Ascending aorta (tissue), 2 donors: Measurements from ENCODE around the gene TTR. TPM values are rescaled to one million over a fixed set of nuclear protein-coding genes. Genes with fewer than 3 reads are reported as not detected.

Experiments used
- DNase-seq, 2 donors: peaks; one replicate each; pipeline ENCODE4 v3.0.0-alpha.2; 2019; ENCODE audit warnings: low spot score in 2 of 2
- H3K27ac ChIP-seq, 2 donors: fragments of 200-600 bp; sonication (generic); one replicate each; pipeline ENCODE4 v1.5.1; 2016 to 2017; ENCODE audit warnings: mild to moderate bottlenecking in 1 of 2
- H3K27me3 ChIP-seq: fragments of 200-600 bp; sonication (generic); one replicate; pipeline ENCODE4 v1.5.1; 2017
- H3K36me3 ChIP-seq, 2 donors: fragments of 200-600 bp; sonication (generic); one replicate each; pipeline ENCODE4 v1.5.1; 2016
- H3K4me1 ChIP-seq, 2 donors: fragments of 200-600 bp; sonication (generic); one replicate each; pipeline ENCODE4 v1.5.1; 2016 to 2017; ENCODE audit warnings: mild to moderate bottlenecking in 1 of 2
- H3K4me3 ChIP-seq, 2 donors: fragments of 200-600 bp; sonication (generic); one replicate each; pipeline ENCODE4 v1.5.1; 2016 to 2017; ENCODE audit warnings: mild to moderate bottlenecking in 1 of 2
- H3K9me3 ChIP-seq, 2 donors: fragments of 200-600 bp; sonication (generic); one replicate each; pipeline ENCODE4 v1.5.1; 2016
- intact Hi-C: fragments of 100-400 bp; cut with DNase I; formaldehyde crosslinking; loops from one replicate; pipeline ENCODE4 v1.15.1; 2023
- total RNA-seq: library from RNA; depleted of rRNA; stranded (reverse); fragments of >200 nt; gene quantifications from one replicate; pipeline ENCODE4 v1.1.0, GENCODE V29; 2016
- TF ChIP-seq, protein P1 (sequence below), 3 experiments: fragments of 200-600 bp in 2 of 3; fragments of 450-650 bp in 1 of 3; sonication (generic) in 2 of 3; IDR thresholded peaks; one replicate each; pipeline ENCODE4 v1.5.1; 2016 to 2019; ENCODE audit warnings: antibody characterized with exemption in 3 of 3, mild to moderate bottlenecking in 1 of 3, moderate library complexity in 1 of 3

The TTR gene
- total RNA-seq = 5.2 TPM

DNA sequence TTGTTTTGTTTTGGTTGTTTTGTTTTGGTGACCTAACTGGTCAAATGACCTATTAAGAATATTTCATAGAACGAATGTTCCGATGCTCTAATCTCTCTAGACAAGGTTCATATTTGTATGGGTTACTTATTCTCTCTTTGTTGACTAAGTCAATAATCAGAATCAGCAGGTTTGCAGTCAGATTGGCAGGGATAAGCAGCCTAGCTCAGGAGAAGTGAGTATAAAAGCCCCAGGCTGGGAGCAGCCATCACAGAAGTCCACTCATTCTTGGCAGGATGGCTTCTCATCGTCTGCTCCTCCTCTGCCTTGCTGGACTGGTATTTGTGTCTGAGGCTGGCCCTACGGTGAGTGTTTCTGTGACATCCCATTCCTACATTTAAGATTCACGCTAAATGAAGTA lies at the start of gene TTR:
TTR (plus strand) TSS at position 250 of the 400 bp plus-strand sequence; CDS start at position 276, 26 bp downstream.
- intact Hi-C loops = no loop called here

DNA sequence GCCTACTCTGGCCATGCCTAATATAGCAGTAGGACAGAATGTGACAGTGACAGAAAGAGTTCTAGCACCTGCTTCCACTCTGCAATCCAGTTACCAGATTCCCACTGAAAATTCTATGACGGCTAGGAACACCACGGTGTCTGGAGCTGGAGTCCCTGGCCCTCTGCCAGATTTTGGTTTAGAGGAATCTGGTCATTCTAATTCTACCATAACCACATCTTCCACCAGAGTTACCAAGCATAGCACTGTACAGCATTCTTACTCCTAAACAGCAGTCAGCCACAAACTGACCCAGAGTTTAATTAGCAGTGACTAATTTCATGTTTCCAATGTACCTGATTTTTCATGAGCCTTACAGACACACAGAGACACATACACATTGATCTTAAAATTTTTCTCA lies 45.2 kb upstream of the TTR start:
- Histone ChIP-seq H3K4me1 (no peaks in the 10 kb centered on the region), H3K4me3 (no peak overlapping the region), H3K9me3 (no peaks in the 10 kb centered on the region), H3K36me3 (no peaks in the 10 kb centered on the region), H3K27ac (no peak overlapping the region), H3K27me3 (no peaks in the 10 kb centered on the region)
- TF ChIP-seq, protein P1, sequence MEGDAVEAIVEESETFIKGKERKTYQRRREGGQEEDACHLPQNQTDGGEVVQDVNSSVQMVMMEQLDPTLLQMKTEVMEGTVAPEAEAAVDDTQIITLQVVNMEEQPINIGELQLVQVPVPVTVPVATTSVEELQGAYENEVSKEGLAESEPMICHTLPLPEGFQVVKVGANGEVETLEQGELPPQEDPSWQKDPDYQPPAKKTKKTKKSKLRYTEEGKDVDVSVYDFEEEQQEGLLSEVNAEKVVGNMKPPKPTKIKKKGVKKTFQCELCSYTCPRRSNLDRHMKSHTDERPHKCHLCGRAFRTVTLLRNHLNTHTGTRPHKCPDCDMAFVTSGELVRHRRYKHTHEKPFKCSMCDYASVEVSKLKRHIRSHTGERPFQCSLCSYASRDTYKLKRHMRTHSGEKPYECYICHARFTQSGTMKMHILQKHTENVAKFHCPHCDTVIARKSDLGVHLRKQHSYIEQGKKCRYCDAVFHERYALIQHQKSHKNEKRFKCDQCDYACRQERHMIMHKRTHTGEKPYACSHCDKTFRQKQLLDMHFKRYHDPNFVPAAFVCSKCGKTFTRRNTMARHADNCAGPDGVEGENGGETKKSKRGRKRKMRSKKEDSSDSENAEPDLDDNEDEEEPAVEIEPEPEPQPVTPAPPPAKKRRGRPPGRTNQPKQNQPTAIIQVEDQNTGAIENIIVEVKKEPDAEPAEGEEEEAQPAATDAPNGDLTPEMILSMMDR (IDR thresholded peaks at IDR 0.05) = no peak
- intact Hi-C loops = no loop called here
- no peak for DNase-seq

More for the DNA sequence above, at the start of gene TTR:
- Histone ChIP-seq H3K27me3 (no peaks in the 10 kb centered on the region), H3K4me3 (no peak within 1 kb of the TSS), H3K9me3 (no peaks in the 10 kb centered on the region), H3K4me1 (no peaks in the 10 kb centered on the region), H3K36me3 (no peaks in the 10 kb centered on the region), H3K27ac (no peak within 1 kb of the TSS)
- TF ChIP-seq, protein P1 (IDR thresholded peaks at IDR 0.05) = no peak
- DNase-seq = no peak

DNA sequence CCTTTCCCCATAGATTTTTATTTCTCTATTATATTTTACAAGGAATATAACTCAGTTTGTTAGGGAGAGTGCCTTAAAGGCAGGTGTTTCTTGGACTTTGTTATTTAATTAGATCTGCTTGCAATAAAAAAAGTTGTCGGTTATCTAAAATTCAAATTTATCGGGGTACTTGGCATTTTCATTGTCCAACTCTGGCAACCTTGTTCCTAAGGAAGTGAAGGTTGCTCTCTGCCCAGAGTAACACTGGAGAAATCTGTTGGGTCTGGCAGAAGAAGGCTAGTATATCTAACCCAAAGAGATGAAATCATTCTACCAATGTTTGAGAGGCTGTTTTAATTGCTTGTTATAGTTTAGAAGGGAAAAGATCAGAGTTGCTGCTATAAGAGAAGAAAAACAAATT lies 42.8 kb upstream of the TTR start:
- intact Hi-C loops = no loop called here
- Histone ChIP-seq H3K27me3 (no peaks in the 10 kb centered on the region), H3K27ac (no peak overlapping the region), H3K9me3 (no peaks in the 10 kb centered on the region), H3K4me3 (no peak overlapping the region), H3K36me3 (no peaks in the 10 kb centered on the region), H3K4me1 (no peaks in the 10 kb centered on the region)
- TF ChIP-seq, protein P1 (IDR thresholded peaks at IDR 0.05) = no peak
- DNase-seq = no peak

DNA sequence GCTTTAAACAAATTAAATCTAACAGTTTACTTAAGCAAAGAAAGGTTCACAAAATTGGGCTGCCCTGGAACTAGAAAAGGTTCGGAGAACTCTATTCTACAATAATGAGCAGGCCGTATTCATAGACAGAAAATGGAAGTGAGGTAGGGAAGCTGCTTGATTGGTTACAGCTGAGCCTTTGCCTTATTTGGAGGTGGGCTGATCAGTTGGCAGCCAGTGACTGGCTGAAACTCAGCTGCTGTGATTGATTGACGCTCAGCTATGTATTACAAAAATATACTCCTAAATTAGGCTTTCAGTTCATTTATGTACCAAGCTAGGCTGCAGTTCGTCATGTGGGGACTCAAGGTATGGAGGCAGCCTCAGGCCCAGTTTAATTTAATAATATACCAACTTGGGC lies 42.3 kb upstream of the TTR start:
- no peak for DNase-seq
- TF ChIP-seq, protein P1 (IDR thresholded peaks at IDR 0.05) = no peak
- Histone ChIP-seq H3K27ac (no peak overlapping the region), H3K9me3 (no peaks in the 10 kb centered on the region), H3K27me3 (no peaks in the 10 kb centered on the region), H3K4me1 (no peaks in the 10 kb centered on the region), H3K36me3 (no peaks in the 10 kb centered on the region), H3K4me3 (no peak overlapping the region)
- intact Hi-C loops = no loop called here

DNA sequence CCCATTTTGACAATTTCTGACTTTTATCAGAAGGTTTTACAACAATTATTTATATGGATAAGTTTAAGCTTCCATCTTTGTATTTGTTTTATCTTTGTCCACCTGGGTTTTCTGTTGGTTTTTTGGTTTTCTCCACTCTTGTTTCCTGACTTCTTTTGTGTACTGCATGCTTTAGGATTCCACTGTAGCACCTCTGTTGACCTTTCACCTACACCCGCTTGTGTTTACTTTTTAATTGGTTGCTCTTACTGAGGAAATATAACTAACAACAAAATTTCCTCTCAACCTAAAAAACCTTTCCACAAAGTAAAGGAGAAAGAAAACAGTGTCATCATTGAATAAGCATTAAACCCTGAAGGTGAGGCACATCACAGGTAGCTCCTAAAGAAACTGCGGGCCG lies 39.8 kb upstream of the TTR start:
- intact Hi-C loops = no loop called here
- Histone ChIP-seq H3K27me3 (no peaks in the 10 kb centered on the region), H3K36me3 (no peaks in the 10 kb centered on the region), H3K27ac (no peak overlapping the region), H3K4me1 (no peaks in the 10 kb centered on the region), H3K9me3 (no peaks in the 10 kb centered on the region), H3K4me3 (no peak overlapping the region)
- TF ChIP-seq, protein P1 (IDR thresholded peaks at IDR 0.05) = no peak
- no peak for DNase-seq

DNA sequence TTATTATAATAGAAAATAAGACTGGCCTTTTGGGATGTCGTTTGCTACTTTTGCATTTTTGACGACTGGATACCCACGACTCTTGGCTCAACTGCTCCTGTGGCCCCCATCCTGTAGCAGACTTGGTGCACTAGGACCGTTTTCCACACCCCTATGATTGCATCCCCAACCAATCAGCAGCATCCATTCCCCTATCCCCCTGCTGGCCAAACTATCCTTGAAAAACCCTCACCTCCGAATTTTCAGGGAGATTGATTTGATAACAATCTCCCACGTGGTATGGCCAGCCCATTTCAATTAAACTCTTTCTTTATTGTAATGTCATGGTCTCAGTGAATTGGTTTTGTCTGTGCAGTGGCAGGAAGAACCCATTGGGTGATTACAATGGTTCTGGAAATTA lies 37.9 kb upstream of the TTR start:
- TF ChIP-seq, protein P1 (IDR thresholded peaks at IDR 0.05) = no peak
- no peaks in the 10 kb centered on the region for H3K4me1 ChIP-seq
- H3K27ac ChIP-seq = no peak overlapping the region
- no peak overlapping the region for H3K4me3 ChIP-seq
- no peak for DNase-seq
- H3K27me3 ChIP-seq = no peaks in the 10 kb centered on the region
- no peaks in the 10 kb centered on the region for H3K36me3 ChIP-seq
- intact Hi-C loops = no loop called here
- H3K9me3 ChIP-seq = no peaks in the 10 kb centered on the region
